Heart right ventricle (tissue), 16 donors: ENCODE results near the gene PDXK. TPM values are rescaled to one million over a fixed set of nuclear protein-coding genes. Genes with fewer than 3 reads are reported as not detected.

Experiments
- ATAC-seq, 8 donors: fragments of 200-7000 bp; cut with Tn5 transposase; one replicate each; pipeline ENCODE4 v1.9.1; 2020; ENCODE audit warnings: mild to moderate bottlenecking in 8 of 8, moderate library complexity in 8 of 8, moderate number of reproducible peaks in 1 of 8
- DNase-seq, 2 donors: peaks; one replicate each; pipeline ENCODE4 v3.0.0-alpha.2; 2020
- H3K27ac ChIP-seq, 10 donors: fragments of 200-600 bp; sonication (generic) in 2 of 10; one replicate each; pipeline versions ENCODE4 v1.5.0 to v1.8.0; 2020 to 2022; ENCODE audit warnings: mild to moderate bottlenecking in 3 of 10
- H3K27me3 ChIP-seq, 7 donors: fragments of 200-600 bp; one replicate each; pipeline ENCODE4 v1.8.0; 2021 to 2022; ENCODE audit warnings: mild to moderate bottlenecking in 2 of 7
- H3K36me3 ChIP-seq, 9 donors: fragments of 200-600 bp; sonication (generic) in 1 of 9; one replicate each; pipeline versions ENCODE4 v1.5.0 to v1.8.0; 2020 to 2022; ENCODE audit warnings: mild to moderate bottlenecking in 2 of 9
- H3K4me1 ChIP-seq, 9 donors: fragments of 200-600 bp; sonication (generic) in 1 of 9; one replicate each; pipeline versions ENCODE4 v1.5.0 to v1.8.0; 2020 to 2022; ENCODE audit warnings: mild to moderate bottlenecking in 4 of 9
- H3K4me3 ChIP-seq, 10 donors: fragments of 200-600 bp; sonication (generic) in 2 of 10; one replicate each; pipeline versions ENCODE4 v1.5.0 to v1.8.0; 2020 to 2022; ENCODE audit warnings: mild to moderate bottlenecking in 7 of 10, moderate library complexity in 2 of 10
- H3K9me3 ChIP-seq, 11 donors: fragments of 200-600 bp in 10 of 11; sonication (generic) in 2 of 11; one replicate each; pipeline versions ENCODE4 v1.5.0 to v1.8.0; 2013 to 2022; ENCODE audit warnings: mild to moderate bottlenecking in 2 of 11, control low read depth in 1 of 11, moderate library complexity in 1 of 11
- CTCF ChIP-seq, 9 donors: fragments of 200-600 bp; sonication (generic) in 2 of 9; IDR thresholded peaks; one replicate each; pipeline versions ENCODE4 v1.5.0 to v1.8.0; 2021 to 2022; ENCODE audit warnings: antibody characterized with exemption in 9 of 9, mild to moderate bottlenecking in 5 of 9, moderate library complexity in 1 of 9
- WGBS, 2 donors: extraction: QIAGEN DNeasy Blood & Tissue Kit; methylation state at CpG; one replicate each; pipeline ENCODE4 v1.1.7; 2013; ENCODE audit warnings: inconsistent platforms in 1 of 2; 5-methylcytosine and 5-hydroxymethylcytosine counted together
- intact Hi-C, 10 donors: fragments of 100-400 bp; cut with DNase I; formaldehyde crosslinking; loops; one replicate each; pipeline versions ENCODE4 v1.11.1 to v1.14.2; 2022
- polyA plus RNA-seq, 2 donors: library from polyadenylated mRNA; stranded (reverse); fragments of 200-250 nt; gene quantifications; one replicate each; pipeline ENCODE4 v1.2.3, GENCODE V29; 2013
- total RNA-seq, 10 donors: library from RNA; stranded (reverse); fragmentation: NEBNext Ultra II Directional in 3 of 10; extraction: Animal tissue kit (Norgen Biotek cat#: 25700) in 3 of 10; gene quantifications; one replicate each; pipeline versions ENCODE4 v1.2.1 to v1.2.4, GENCODE V29; 2021 to 2023
- donor health status: Arrhythmogenic right ventricular cardiomyopathy.
- donor health status: ischemic (EF 13 %, LVEDD 7.1; RV severe dilation, severe dysfunction).
- donor health status: healthy with polysubstance abuse.
- donor health status: DM: no; HTN: yes; CAD: no.
- donor health status: DM: no; HTN: no; CAD: no.
- donor health status: ischemic (EF 25% LVEDD 6.9; RV normal size, moderate dysfunction).
- donor health status: ischemic (EF 25% LVEDD 5.7; RV mildly dilated, moderate dysfunction).
- donor health status: healthy.
- donor health status: DM: yes; HTN: yes; CAD: no.
- donor health status: Ischemic cardiomyopathy.
- donor health status: ischemic (EF 35%, LVEDD 5.7; RV mildly dilated, moderate dysfunction).
- donor health status: nonischemic (EF 11% LVEDD 7.7; RV severe dilation, severe dysfunction).
- donor health status: DM: yes; HTN: yes; CAD: no.
- donor health status: PGD.
- donor health status: ischemic (EF 29% LVEDD 5.4; RV normal size, mild dysfunction).
- donor health status: nonischemic (EF 23%, LVEDD 6.1; RV moderate dilation, normal function).

Gene PDXK
- total and polyA plus RNA-seq, 12 donors: 47.8 to 102 (median 73.0) TPM

DNA sequence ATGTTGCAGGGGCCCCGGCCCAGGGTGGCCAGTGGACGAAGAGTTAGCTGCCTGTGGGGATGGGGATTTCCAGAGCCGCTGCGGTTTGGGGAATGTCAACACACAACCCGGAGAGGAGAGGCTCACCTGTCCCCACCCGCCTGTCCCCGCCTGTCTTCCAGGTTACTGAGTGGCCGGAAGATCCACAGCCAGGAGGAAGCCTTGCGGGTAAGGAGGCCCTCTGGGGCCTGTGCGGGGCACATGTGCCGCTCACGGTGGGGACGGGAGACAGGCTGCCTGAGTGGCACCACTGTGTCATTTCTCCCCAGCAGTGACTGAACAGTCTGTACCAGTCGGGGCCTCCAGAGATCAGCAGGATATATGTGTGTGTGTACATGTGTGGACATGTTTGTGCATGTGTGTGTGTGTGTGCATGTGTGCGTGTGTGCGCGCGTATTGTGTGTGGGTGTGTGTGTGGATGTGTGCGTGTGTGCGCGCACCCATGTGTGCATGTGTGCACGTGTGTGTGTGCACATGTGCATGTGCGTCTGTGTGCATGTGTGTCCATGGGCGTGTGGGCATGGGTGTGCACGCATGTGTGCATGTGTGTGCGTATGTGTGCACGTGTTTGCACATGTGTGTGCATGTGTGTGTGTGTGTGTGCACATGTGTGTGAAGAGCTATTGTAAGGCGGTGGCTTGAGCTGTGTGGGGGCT lies 31.6 kb downstream of the PDXK start:
- H3K27me3 ChIP-seq: no peaks in the 10 kb centered on the region
- H3K9me3 ChIP-seq: no peaks in the 10 kb centered on the region
- intact Hi-C loops: no loop called here
- DNase-seq: no peak
- no peak for ATAC-seq
- WGBS, 2 donors: 92 to 96% methylated on average over 28 of the region's 28 CpGs
- H3K4me3 ChIP-seq: no peak overlapping the region
- no peak for TF ChIP-seq CTCF (IDR thresholded peaks at IDR 0.05)
- H3K4me1 ChIP-seq: peaks cover 0 to 6% (median 0%) of the 10 kb centered on the region in 9 donors
- no peak overlapping the region for H3K27ac ChIP-seq
- H3K36me3 ChIP-seq: peaks cover 0 to 100% (median 26%) of the 10 kb centered on the region in 9 donors

DNA sequence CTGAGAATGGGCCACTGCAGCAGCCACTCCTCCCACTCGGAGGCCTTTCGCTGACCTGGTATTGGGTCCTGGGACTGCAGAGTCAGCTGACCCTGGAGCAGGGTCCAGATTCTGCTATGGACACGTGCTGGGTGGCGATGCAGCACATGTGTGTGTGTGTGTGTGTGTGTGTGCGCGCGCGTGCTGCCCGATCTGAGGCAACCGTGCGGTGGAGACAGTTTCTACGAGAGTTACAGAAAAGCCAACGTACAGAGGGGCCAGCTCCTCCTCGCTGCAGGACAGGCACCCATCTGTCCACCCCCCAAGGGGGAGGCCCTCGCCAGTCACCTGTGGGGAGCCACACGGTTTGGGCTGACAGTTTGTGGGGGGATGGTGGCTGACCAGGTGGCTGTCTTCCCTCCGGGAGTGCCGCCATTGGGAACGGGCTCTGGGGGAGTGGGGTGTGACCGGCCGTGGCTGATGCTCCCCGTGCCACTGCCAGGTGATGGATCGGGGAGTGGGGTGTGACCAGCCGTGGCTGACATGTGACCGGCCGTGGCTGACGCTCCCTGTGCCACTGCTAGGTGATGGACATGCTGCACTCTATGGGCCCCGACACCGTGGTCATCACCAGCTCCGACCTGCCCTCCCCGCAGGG lies 33.1 kb downstream of the PDXK start:
- intact Hi-C loops: no loop called here
- H3K27ac ChIP-seq: no peak overlapping the region
- no peak overlapping the region for H3K4me3 ChIP-seq
- TF ChIP-seq CTCF (IDR thresholded peaks at IDR 0.05): no peak
- peaks cover 0 to 100% (median 21%) of the 10 kb centered on the region in 9 donors for H3K36me3 ChIP-seq
- H3K27me3 ChIP-seq: no peaks in the 10 kb centered on the region
- ATAC-seq: no peak
- peaks cover 0 to 6% (median 0%) of the 10 kb centered on the region in 9 donors for H3K4me1 ChIP-seq
- no peaks in the 10 kb centered on the region for H3K9me3 ChIP-seq
- DNase-seq: no peak
- WGBS, 2 donors: 93 to 95% methylated on average over 31 of the region's 31 CpGs

DNA sequence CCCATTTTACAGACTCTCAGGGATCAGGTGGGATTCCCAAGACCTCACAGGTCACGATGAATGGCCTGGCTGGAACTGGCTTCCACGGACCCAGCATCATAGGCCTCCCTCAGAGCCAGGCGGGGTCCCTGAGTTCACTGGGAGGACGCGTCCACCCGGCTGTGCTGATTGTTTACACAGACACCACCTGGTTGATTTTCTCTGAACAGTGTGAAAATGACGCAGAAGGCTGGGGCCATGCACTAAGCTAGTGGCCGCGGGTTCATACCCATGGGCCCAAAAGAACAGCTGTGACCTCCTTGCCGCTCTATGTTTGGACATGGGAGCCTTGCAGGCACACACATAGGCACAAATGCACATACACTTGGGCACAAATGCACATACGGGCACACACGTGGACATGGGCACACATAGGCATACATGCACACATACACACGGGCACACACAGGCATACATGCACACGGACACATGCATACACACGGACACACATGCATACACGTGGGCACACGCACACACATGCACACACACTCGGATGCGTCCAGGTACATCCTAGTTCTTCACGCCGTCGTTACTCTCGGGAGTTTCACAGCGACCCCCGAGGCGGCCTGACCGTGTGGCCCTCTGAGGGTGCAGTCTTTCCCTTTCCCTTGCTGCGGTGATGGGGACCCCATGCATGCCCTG lies 34.0 kb downstream of the PDXK start:
- no peak for DNase-seq
- no peak overlapping the region for H3K4me3 ChIP-seq
- peaks cover 0 to 12% (median 3%) of the 10 kb centered on the region in 9 donors for H3K4me1 ChIP-seq
- TF ChIP-seq CTCF (IDR thresholded peaks at IDR 0.05): no peak
- no peak for ATAC-seq
- no peaks in the 10 kb centered on the region for H3K27me3 ChIP-seq
- WGBS, 2 donors: 92 to 95% methylated on average over 28 of the region's 28 CpGs
- intact Hi-C loops: no loop called here
- H3K36me3 ChIP-seq: peaks cover 0 to 98% (median 21%) of the 10 kb centered on the region in 9 donors
- no peak overlapping the region for H3K27ac ChIP-seq
- H3K9me3 ChIP-seq: no peaks in the 10 kb centered on the region

DNA sequence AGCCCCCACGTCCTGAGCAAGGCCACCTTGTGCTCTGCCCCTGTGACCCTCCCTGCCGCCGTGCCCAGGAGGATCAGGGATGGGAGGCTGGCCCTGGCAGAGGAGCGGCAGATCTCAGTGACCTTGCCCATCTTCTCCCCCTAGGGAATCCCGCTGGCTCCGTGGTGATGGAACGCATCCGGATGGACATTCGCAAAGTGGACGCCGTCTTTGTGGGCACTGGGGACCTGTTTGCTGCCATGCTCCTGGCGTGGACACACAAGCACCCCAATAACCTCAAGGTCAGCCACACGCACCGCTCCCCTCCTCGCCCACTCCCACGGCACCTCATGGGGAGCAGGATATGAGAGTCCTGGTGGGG lies 34.5 kb downstream of the PDXK start:
- ATAC-seq: no peak
- Histone ChIP-seq H3K9me3 (no peaks in the 10 kb centered on the region), H3K27ac (no peak overlapping the region), H3K36me3 (peaks cover 0 to 98% (median 21%) of the 10 kb centered on the region in 9 donors), H3K27me3 (no peaks in the 10 kb centered on the region), H3K4me1 (peaks cover 0 to 18% (median 3%) of the 10 kb centered on the region in 9 donors), H3K4me3 (no peak overlapping the region)
- WGBS, 2 donors: 95 to 97% methylated on average over 16 of the region's 16 CpGs
- intact Hi-C loops: no loop called here
- DNase-seq: no peak
- no peak for TF ChIP-seq CTCF (IDR thresholded peaks at IDR 0.05)
